A549 (cell line): ENCODE measurements around the gene ADCK2.

Experiments
- ATOH8 ChIP-seq: fragments of 250-450 bp; sonication (Bioruptor Pico); IDR thresholded peaks from 2 replicates; pipeline ENCODE4 v1.5.0; 2020; ENCODE audit warnings: low read depth, mild to moderate bottlenecking, moderate library complexity
- HOXA7 ChIP-seq: fragments of 250-450 bp; sonication (Bioruptor Pico); IDR thresholded peaks from 2 replicates; pipeline ENCODE4 v1.5.0; 2020; ENCODE audit warnings: mild to moderate bottlenecking, moderate library complexity

GRCh38 chr7:140638173-140638791, 34.5 kb upstream of the ADCK2 start:
- TF ChIP-seq ATOH8 (CRISPR knock-in tag) = no peak
- TF ChIP-seq HOXA7 (CRISPR knock-in tag) = no peak
